ENCODE results near the gene CRELD1. TPM values are rescaled to one million over a fixed set of nuclear protein-coding genes. Genes with fewer than 3 reads are reported as not detected.
"Not testable (repeated sequence)": the region's sequence is repeated elsewhere in the genome, so short reads cannot be mapped to it uniquely, and the experiment has no call there.

Gene CRELD1
- total RNA-seq, 1 donor from 2014 or later, result 37.0 TPM

DNA sequence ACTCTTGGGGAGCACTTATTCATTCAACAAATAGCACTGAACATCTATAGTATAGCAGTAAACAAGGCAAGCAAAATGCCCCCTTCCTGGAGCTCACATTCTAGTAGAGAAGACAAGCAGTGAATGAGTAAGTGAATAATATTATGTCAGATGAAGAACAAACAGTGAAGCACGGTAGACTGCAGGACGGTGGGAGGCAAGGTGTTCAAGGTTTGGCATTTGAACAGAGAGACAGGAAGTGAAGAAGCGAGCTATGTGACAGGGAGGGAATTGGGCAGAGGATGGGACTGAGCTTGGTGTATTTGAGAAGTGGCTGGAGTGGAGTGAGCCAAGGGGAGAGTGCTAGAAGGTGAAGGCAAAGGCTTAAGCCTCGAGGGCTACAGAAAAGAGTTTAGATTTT is 1.4 kb downstream of the CRELD1 start:
- DNase-seq (ENCODE audit: low spot score), result no peak

- DNase-seq (ENCODE audit: low spot score), result no peak
These were observed 2.4 kb downstream of the CRELD1 start for GRCh38 chr3:9935966-9936510.

DNA sequence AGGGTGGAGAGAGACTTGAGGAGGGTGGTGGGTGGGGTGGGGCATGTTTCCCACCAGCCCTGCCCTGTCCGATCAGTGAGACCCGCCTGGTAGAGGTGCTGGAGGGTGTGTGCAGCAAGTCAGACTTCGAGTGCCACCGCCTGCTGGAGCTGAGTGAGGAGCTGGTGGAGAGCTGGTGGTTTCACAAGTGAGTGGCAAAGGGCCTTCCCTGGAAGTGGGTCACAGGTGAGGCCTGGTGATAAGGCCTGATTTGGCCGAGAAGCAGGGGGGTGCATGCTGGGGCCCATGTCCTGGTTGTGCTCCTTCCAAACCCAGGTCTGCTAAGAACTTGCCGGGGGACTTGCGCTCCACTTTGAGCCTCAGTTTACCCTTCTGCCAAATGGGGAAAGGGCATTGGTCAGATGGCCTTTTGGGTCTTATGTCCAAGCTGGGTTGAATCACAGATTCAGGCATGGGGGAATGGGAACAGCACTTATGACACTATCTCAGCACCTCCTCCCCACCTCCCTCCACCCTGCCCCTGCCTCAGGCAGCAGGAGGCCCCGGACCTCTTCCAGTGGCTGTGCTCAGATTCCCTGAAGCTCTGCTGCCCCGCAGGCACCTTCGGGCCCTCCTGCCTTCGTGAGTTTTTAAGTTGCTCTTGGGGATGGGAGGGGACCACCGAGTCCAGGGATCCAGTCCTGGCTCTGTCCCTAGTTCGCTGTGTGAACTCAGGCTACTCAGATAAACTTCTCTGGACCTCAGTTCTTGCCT is 4.0 kb downstream of the CRELD1 start:
- DNase-seq (ENCODE audit: low spot score), result no peak

DNA sequence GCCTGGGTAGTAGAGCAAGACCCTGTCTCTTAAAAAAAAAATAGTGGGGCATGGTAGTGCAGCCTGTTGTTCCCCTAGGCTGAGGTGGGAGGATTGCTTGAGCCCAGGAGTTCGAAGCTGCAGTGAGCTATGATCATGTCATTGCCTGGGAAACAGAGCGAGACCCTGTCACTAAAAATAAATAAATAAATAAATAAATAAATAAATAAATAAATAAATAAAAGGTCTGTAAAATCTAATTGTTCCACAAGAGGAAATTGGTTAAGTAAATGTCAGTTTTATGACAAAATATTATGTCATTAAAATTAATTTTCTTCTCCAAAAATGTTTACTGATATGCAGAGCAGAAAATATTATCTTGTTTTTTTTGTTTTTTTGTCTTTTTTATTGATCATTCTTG is 5.3 kb downstream of the CRELD1 start:
- no peak for DNase-seq (ENCODE audit: low spot score)

DNA sequence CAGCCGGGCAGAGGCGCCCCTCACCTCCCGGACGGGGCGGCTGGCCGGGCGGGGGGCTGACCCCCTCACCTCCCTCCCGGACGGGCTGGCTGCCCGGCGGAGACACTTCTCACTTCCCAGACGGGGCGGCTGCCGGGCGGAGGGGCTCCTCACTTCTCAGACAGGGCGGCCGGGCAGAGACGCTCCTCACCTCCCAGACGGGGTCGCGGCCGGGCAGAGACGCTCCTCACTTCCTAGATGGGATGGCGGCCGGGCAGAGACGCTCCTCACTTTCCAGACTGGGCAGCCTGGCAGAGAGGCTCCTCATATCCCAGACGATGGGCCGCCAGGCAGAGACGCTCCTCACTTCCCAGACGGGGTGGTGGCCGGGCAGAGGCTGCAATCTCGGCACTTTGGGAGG is 6.3 kb downstream of the CRELD1 start:
- not testable (repeated sequence) for DNase-seq (ENCODE audit: low spot score)

- no peak for DNase-seq (ENCODE audit: low spot score)
These were observed 7.1 kb downstream of the CRELD1 start for GRCh38 chr3:9940746-9941145.

DNA sequence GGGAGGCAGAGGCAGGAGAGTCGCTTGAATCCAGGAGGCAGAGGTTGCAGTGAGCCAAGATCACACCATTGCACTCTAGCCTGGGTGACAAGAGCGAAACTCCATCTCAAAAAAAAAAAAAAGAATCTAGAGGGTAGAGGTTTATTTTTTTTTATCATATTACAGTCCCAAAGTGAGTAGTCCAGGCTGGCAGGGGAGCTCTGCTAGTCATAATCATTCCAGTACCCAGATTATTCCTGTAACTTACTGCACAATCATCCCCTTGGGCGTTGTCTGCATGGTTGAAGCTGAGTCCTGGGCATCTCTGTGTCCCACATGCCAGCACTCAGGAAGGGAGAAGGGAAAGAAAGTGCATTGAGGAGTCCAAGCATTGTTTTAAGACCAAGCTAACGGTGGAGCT is 8.5 kb downstream of the CRELD1 start:
- no peak for DNase-seq (ENCODE audit: low spot score)

DNA sequence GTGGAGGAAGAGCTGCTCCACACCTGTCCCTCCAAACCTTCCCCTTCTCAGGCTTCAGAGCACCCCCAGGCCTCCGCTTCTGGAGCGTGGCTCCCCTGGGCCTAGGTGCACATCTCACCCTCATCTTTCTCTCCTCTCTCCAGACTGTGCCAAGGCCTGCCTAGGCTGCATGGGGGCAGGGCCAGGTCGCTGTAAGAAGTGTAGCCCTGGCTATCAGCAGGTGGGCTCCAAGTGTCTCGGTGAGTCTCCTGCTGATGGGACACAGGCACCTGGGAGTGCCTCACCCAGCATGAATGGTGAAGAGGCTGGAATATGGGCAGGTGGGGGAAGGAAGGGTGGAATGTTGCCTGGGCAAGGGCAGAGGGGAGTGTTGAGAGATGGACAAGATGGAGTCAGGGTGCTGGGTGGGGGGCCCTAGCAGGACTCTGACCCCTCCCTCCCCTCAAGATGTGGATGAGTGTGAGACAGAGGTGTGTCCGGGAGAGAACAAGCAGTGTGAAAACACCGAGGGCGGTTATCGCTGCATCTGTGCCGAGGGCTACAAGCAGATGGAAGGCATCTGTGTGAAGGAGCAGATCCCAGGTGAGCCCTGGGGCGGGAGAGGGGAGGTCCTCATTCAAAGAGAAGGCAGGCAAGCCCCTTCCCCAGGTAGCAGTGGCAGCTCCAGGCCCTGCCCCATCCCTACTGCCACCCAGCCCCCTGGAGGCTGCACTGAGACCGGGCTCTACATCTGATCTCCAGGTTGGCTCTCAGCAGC is 9.5 kb downstream of the CRELD1 start:
- no peak for DNase-seq (ENCODE audit: low spot score)

DNA sequence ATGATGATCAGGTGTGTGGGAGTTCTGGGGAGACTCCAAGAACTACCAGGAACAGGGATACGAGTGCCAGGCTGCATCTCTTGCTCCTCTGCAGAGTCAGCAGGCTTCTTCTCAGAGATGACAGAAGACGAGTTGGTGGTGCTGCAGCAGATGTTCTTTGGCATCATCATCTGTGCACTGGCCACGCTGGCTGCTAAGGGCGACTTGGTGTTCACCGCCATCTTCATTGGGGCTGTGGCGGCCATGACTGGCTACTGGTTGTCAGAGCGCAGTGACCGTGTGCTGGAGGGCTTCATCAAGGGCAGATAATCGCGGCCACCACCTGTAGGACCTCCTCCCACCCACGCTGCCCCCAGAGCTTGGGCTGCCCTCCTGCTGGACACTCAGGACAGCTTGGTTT is 10.6 kb downstream of the CRELD1 start:
- no peak for DNase-seq (ENCODE audit: low spot score)

- DNase-seq (ENCODE audit: low spot score), result no peak
These were observed 11.7 kb downstream of the CRELD1 start for GRCh38 chr3:9945358-9945757.

- peak; percentile 87 for DNase-seq (ENCODE audit: low spot score)
These were observed 12.7 kb downstream of the CRELD1 start for GRCh38 chr3:9946112-9947024.

GRCh38 chr3:9947025-9947995 is 13.7 kb downstream of the CRELD1 start:
- peak; percentile 76 for DNase-seq (ENCODE audit: low spot score)

- no peak for DNase-seq (ENCODE audit: low spot score)
These were observed 15.0 kb downstream of the CRELD1 start for GRCh38 chr3:9948586-9948985.

- DNase-seq (ENCODE audit: low spot score), result no peak
These were observed 15.5 kb downstream of the CRELD1 start for GRCh38 chr3:9949115-9949514.

GRCh38 chr3:9949626-9950025 is 16.0 kb downstream of the CRELD1 start:
- DNase-seq (ENCODE audit: low spot score), result no peak

GRCh38 chr3:9951126-9951525 is 17.5 kb downstream of the CRELD1 start:
- DNase-seq (ENCODE audit: low spot score), result no peak

DNA sequence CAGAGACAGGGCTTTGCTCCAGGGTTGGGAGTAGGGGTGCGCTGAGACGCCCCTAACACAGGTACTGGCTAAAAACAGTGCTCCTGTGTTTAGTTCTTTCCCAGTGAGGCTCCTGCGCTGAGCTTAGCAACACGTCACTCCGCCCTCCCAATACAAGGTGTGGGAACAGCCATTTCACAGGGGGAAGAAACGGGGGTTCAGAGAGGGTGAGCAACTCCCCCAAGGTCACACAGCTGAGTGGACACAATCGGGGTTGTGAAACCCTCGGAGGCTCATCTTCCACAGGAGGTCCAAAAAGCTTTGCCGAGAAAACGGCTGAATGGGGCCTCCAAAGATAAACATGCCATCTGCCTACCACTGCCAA is 17.9 kb downstream of the CRELD1 start:
- DNase-seq (ENCODE audit: low spot score), result no peak

- no peak for DNase-seq (ENCODE audit: low spot score)
These were observed 18.6 kb downstream of the CRELD1 start, which contains the start of gene PRRT3 for GRCh38 chr3:9951962-9952805. PRRT3 (minus strand) TSS chr3:9952408; CDS start chr3:9950115, 2,293 bp downstream.

DNA sequence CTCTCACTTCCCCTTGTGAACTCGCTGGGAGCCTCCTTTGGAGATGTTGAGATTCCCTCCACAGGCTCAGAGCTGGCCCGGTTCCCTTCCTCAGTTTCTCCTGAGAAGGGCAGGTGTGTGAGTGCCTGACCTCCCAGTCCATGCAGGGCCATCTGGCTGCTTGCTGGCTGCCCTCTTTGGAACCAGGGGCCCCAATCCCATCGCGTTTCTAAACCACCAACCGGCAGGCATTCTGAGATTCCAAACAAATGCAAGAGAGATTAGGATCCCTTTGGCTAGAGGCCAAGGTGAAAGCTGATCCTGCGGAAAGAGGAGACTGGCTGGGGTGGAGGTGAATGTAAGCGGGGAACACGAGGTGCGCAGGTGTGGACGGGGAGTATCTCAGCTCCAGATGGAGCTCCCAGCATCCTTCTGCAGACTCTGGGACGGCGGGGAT is 21.5 kb downstream of the CRELD1 start:
- no peak for DNase-seq (ENCODE audit: low spot score)
